HG02852 (cell line): ENCODE data around the gene ABCG8.
"Not testable (repeated sequence)": the region's sequence is repeated elsewhere in the genome, so short reads cannot be mapped to it uniquely, and the experiment has no call there.

Experiments used
- ATAC-seq: cut with Tn5 transposase; IDR thresholded peaks from one replicate; pipeline ENCODE4 v1.9.1; 2021; ENCODE audit warnings: mild to moderate bottlenecking, moderate library complexity; ENCODE audit not compliant: unreplicated experiment

Gene ABCG8

GRCh38 chr2:43906448-43907109, 67.8 kb downstream of the ABCG8 start:
- no peak for ATAC-seq

GRCh38 chr2:43911136-43911790, 72.5 kb downstream of the ABCG8 start:
- ATAC-seq, result not testable (repeated sequence)

- no peak for ATAC-seq
Observed at GRCh38 chr2:43924463-43924862, 85.7 kb downstream of the ABCG8 start.

- no peak for ATAC-seq
Observed at GRCh38 chr2:43925431-43925830, 86.7 kb downstream of the ABCG8 start.

GRCh38 chr2:43927442-43927841, 88.7 kb downstream of the ABCG8 start:
- no peak for ATAC-seq

- ATAC-seq, result no peak
Observed at GRCh38 chr2:43931293-43931692, 92.5 kb downstream of the ABCG8 start.
